HG02642 (cell line): ENCODE data around the gene SLC22A23.

Source experiments
- ATAC-seq: cut with Tn5 transposase; IDR thresholded peaks from one replicate; pipeline ENCODE4 v1.9.1; 2021; ENCODE audit warnings: mild to moderate bottlenecking; ENCODE audit not compliant: unreplicated experiment, poor library complexity

Gene SLC22A23

GRCh38 chr6:3312604-3313231 is 144.1 kb downstream of the SLC22A23 start:
- no peak for ATAC-seq

- ATAC-seq = no peak
Observed at GRCh38 chr6:3311826-3312225, 145.0 kb downstream of the SLC22A23 start.

GRCh38 chr6:3310703-3311102 is 146.1 kb downstream of the SLC22A23 start:
- ATAC-seq = no peak

- no peak for ATAC-seq
Observed at GRCh38 chr6:3310051-3310448, 146.8 kb downstream of the SLC22A23 start.

- ATAC-seq = no peak
Observed at GRCh38 chr6:3309391-3310050, 147.3 kb downstream of the SLC22A23 start.

GRCh38 chr6:3308106-3308505 is 148.7 kb downstream of the SLC22A23 start:
- no peak for ATAC-seq

GRCh38 chr6:3307436-3307835 is 149.4 kb downstream of the SLC22A23 start:
- no peak for ATAC-seq

GRCh38 chr6:3306848-3307247 is 150.0 kb downstream of the SLC22A23 start:
- ATAC-seq = no peak

GRCh38 chr6:3305831-3306230 is 151.0 kb downstream of the SLC22A23 start:
- ATAC-seq = no peak

- no peak for ATAC-seq
Observed at GRCh38 chr6:3305216-3305565, 151.7 kb downstream of the SLC22A23 start.

GRCh38 chr6:3304500-3305215 is 152.2 kb downstream of the SLC22A23 start:
- ATAC-seq = no peak

GRCh38 chr6:3303795-3304411 is 152.9 kb downstream of the SLC22A23 start:
- ATAC-seq = no peak

GRCh38 chr6:3301506-3301905 is 155.3 kb downstream of the SLC22A23 start:
- ATAC-seq = no peak

GRCh38 chr6:3299221-3299620 is 157.6 kb downstream of the SLC22A23 start:
- no peak for ATAC-seq

- no peak for ATAC-seq
Observed at GRCh38 chr6:3297909-3298308, 158.9 kb downstream of the SLC22A23 start.

- ATAC-seq = no peak
Observed at GRCh38 chr6:3297006-3297405, 159.8 kb downstream of the SLC22A23 start.

- no peak for ATAC-seq
Observed at GRCh38 chr6:3296537-3296936, 160.3 kb downstream of the SLC22A23 start.

GRCh38 chr6:3296078-3296477 is 160.8 kb downstream of the SLC22A23 start:
- ATAC-seq = no peak

GRCh38 chr6:3294921-3295871 is 161.7 kb downstream of the SLC22A23 start:
- ATAC-seq = no peak

GRCh38 chr6:3294396-3294795 is 162.5 kb downstream of the SLC22A23 start:
- ATAC-seq = no peak
